C4-2B (cell line): ENCODE measurements around the gene SPHK2.
"Not testable (repeated sequence)": the region's sequence is repeated elsewhere in the genome, so short reads cannot be mapped to it uniquely, and the experiment has no call there.

Source experiments
- H3K27ac ChIP-seq: fragments of 450-650 bp; 2 replicates; pipeline ENCODE4 v1.5.1; 2017
- CTCF ChIP-seq: fragments of 450-650 bp; conservative IDR thresholded peaks from 2 replicates; pipeline ENCODE4 v1.5.1; 2017; ENCODE audit warnings: mild to moderate bottlenecking
- ZFX ChIP-seq: fragments of 450-650 bp; IDR thresholded peaks from 2 replicates; pipeline ENCODE4 v1.6.1; 2017

The SPHK2 gene

GRCh38 chr19:48646722-48647216 lies 27.5 kb downstream of the SPHK2 start:
- H3K27ac ChIP-seq: no peak overlapping the region; the same call in 1 of the 2 replicates
- no peak for TF ChIP-seq ZFX

GRCh38 chr19:48648134-48648533 lies 28.8 kb downstream of the SPHK2 start:
- H3K27ac ChIP-seq: no peak overlapping the region
- TF ChIP-seq ZFX: no peak
- no peak for TF ChIP-seq CTCF

GRCh38 chr19:48650974-48651682 lies 31.8 kb downstream of the SPHK2 start:
- no peak for TF ChIP-seq CTCF
- TF ChIP-seq ZFX: no peak
- no peak overlapping the region for H3K27ac ChIP-seq

GRCh38 chr19:48651683-48652048 lies 32.4 kb downstream of the SPHK2 start:
- H3K27ac ChIP-seq: no peak overlapping the region
- TF ChIP-seq ZFX (no peak), CTCF (no peak)

- TF ChIP-seq ZFX: no peak
- H3K27ac ChIP-seq: no peak overlapping the region
These were observed 35.2 kb downstream of the SPHK2 start for GRCh38 chr19:48654299-48655059.

- no peak overlapping the region for H3K27ac ChIP-seq
- TF ChIP-seq ZFX: no peak
- TF ChIP-seq CTCF: no peak
These were observed 37.7 kb downstream of the SPHK2 start for GRCh38 chr19:48656840-48657474.

GRCh38 chr19:48657828-48658227 lies 38.5 kb downstream of the SPHK2 start:
- H3K27ac ChIP-seq: not testable (repeated sequence)

GRCh38 chr19:48658483-48658882 lies 39.2 kb downstream of the SPHK2 start:
- no peak overlapping the region for H3K27ac ChIP-seq
- TF ChIP-seq ZFX: no peak
- no peak for TF ChIP-seq CTCF
